Muscle layer of colon (tissue), 2 donors: Measurements from ENCODE around the gene GSKIP.

ENCODE experiments used
- H3K27ac ChIP-seq: one replicate; pipeline ENCODE4 v1.7.0; 2013; ENCODE audit warnings: low read depth, mild to moderate bottlenecking, low read length, moderate library complexity
- H3K27me3 ChIP-seq, 2 donors: one replicate each; pipeline ENCODE4 v1.7.0; 2013; ENCODE audit warnings: low read length in 2 of 2, mild to moderate bottlenecking in 2 of 2; ENCODE audit not compliant: insufficient read depth in 2 of 2, control insufficient read depth in 1 of 2
- H3K36me3 ChIP-seq: one replicate; pipeline ENCODE4 v1.7.0; 2013; ENCODE audit warnings: mild to moderate bottlenecking, low read length; ENCODE audit not compliant: insufficient read depth
- H3K4me1 ChIP-seq: one replicate; pipeline ENCODE4 v1.7.0; 2013; ENCODE audit warnings: mild to moderate bottlenecking, low read length; ENCODE audit not compliant: insufficient read depth
- H3K4me3 ChIP-seq, 2 donors: one replicate each; pipeline ENCODE4 v1.7.0; 2013; ENCODE audit warnings: low read length in 2 of 2, low read depth in 1 of 2, mild to moderate bottlenecking in 1 of 2, moderate library complexity in 1 of 2
- H3K9ac ChIP-seq: one replicate; pipeline ENCODE4 v1.7.0; 2013; ENCODE audit warnings: low read length
- H3K9me3 ChIP-seq: one replicate; pipeline ENCODE4 v1.7.0; 2013; ENCODE audit warnings: mild to moderate bottlenecking, low read length
- donor health status: abdominal sarcoma.
- donor health status: Adenocarcinoma of cecum.

GSKIP gene

DNA sequence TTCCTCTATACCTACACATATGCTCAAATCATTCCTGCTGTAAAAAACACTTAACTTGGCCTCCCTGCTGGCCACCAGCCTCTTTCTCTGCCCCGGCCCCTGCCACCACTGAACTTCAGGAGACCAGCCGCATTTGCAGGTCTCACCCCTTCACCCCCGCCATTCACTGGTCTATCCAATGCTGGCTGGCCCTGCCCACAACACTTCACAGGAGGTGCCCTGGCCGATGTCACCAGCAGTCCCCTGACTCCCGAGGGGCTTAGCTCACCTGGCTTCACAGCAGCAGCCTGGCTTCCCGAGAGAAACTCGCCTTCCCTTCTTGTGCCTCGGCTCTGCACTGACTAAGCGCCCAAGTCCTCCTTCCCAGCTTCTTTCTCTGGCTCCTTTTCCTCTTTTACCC, 36.1 kb downstream of the GSKIP start:
- Histone ChIP-seq H3K36me3 (no peaks in the 10 kb centered on the region), H3K9ac (no peak overlapping the region), H3K4me3 (no peak overlapping the region), H3K4me1 (no peaks in the 10 kb centered on the region), H3K27ac (no peak overlapping the region), H3K27me3 (no peaks in the 10 kb centered on the region), H3K9me3 (no peaks in the 10 kb centered on the region)

- H3K9me3 ChIP-seq: no peaks in the 10 kb centered on the region
- no peak overlapping the region for H3K9ac ChIP-seq
- H3K36me3 ChIP-seq: no peaks in the 10 kb centered on the region
- no peak overlapping the region for H3K27ac ChIP-seq
- no peaks in the 10 kb centered on the region for H3K27me3 ChIP-seq
- H3K4me1 ChIP-seq: no peaks in the 10 kb centered on the region
- H3K4me3 ChIP-seq: no peak overlapping the region
Measured at GRCh38 chr14:96400495-96400894, 37.2 kb downstream of the GSKIP start.

DNA sequence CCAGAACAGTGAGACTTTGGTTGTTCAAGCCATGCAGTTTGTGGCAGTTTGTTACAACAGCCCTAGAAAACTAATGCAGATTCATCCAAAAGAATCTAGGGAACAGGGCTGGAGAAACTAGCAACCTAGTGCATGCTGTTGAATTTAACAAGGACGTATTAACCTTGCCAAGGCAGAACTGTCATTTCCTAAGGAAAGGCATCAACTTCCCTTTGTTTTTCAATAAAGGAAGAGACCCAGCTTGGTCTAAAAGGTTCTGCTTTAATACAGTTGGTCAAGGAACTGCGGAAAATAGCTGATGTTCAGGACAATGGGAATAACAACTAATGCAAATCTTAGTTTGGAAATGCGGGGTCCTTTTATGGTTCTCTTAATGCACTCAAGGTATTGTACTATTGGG, 40.1 kb downstream of the GSKIP start:
- Histone ChIP-seq H3K27me3 (no peaks in the 10 kb centered on the region), H3K4me1 (no peaks in the 10 kb centered on the region), H3K27ac (no peak overlapping the region), H3K4me3 (no peak overlapping the region), H3K9me3 (no peaks in the 10 kb centered on the region), H3K9ac (no peak overlapping the region), H3K36me3 (no peaks in the 10 kb centered on the region)

DNA sequence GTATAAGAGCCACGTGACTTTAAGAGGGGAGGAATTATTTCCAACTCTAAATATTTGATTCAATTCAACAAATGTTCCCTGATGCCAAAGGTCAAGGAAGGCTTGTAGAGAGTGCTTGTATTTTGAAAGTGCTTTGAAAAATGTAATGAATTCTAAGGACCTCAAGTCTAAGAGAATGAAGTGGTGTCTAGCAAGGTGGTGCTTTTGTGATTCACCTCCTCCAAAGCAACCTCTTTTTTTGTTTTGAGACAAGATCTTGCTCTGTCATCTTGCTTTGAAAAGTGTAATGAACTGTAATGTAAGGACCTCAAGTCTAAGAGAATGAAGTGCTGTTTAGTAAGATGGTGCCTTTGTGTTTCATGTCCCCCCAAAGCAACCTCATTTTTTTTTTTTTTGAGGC, 42.4 kb downstream of the GSKIP start:
- H3K36me3 ChIP-seq: no peaks in the 10 kb centered on the region
- no peaks in the 10 kb centered on the region for H3K27me3 ChIP-seq
- no peak overlapping the region for H3K9ac ChIP-seq
- H3K4me1 ChIP-seq: no peaks in the 10 kb centered on the region
- no peak overlapping the region for H3K27ac ChIP-seq
- no peak overlapping the region for H3K4me3 ChIP-seq
- H3K9me3 ChIP-seq: no peaks in the 10 kb centered on the region

GRCh38 chr14:96407935-96408570, 44.7 kb downstream of the GSKIP start:
- Histone ChIP-seq H3K27ac (no peak overlapping the region), H3K4me1 (no peaks in the 10 kb centered on the region), H3K9me3 (no peaks in the 10 kb centered on the region), H3K4me3 (no peak overlapping the region), H3K36me3 (no peaks in the 10 kb centered on the region), H3K27me3 (no peaks in the 10 kb centered on the region), H3K9ac (no peak overlapping the region)

GRCh38 chr14:96408608-96409007, 45.3 kb downstream of the GSKIP start:
- Histone ChIP-seq H3K9ac (no peak overlapping the region), H3K36me3 (no peaks in the 10 kb centered on the region), H3K4me1 (no peaks in the 10 kb centered on the region)

DNA sequence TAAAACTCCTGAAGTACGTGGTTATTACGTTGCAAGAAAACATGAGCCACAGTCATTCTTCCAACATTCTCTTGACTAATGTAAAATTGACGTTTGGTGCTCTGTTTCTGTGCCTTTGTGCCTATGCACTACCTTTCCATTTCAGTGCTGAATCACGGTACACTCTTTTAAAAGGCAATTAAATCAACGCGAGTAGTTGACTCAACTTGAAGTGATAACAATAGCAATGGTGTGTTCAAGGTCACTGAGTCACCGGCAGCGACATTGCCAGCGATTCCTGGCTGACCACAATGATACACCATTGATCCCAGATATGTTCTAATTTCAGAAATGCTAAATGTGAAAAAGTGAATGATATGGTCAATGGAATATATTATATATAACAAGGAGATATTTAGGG, 46.4 kb downstream of the GSKIP start:
- H3K36me3 ChIP-seq: no peaks in the 10 kb centered on the region
- no peak overlapping the region for H3K27ac ChIP-seq
- H3K9ac ChIP-seq: no peak overlapping the region
- H3K4me1 ChIP-seq: no peaks in the 10 kb centered on the region
- no peaks in the 10 kb centered on the region for H3K9me3 ChIP-seq
- no peaks in the 10 kb centered on the region for H3K27me3 ChIP-seq
- no peak overlapping the region for H3K4me3 ChIP-seq

More at GRCh38 chr14:96408608-96409007, 45.3 kb downstream of the GSKIP start:
- H3K27me3 ChIP-seq: no peaks in the 10 kb centered on the region
- H3K9me3 ChIP-seq: no peaks in the 10 kb centered on the region
- H3K27ac ChIP-seq: no peak overlapping the region
- H3K4me3 ChIP-seq: no peak overlapping the region

GRCh38 chr14:96410119-96410518, 46.8 kb downstream of the GSKIP start:
- no peaks in the 10 kb centered on the region for H3K9me3 ChIP-seq
- H3K4me1 ChIP-seq: no peaks in the 10 kb centered on the region
- H3K9ac ChIP-seq: no peak overlapping the region
- H3K36me3 ChIP-seq: no peaks in the 10 kb centered on the region
- no peak overlapping the region for H3K4me3 ChIP-seq
- H3K27ac ChIP-seq: no peak overlapping the region
- no peaks in the 10 kb centered on the region for H3K27me3 ChIP-seq

DNA sequence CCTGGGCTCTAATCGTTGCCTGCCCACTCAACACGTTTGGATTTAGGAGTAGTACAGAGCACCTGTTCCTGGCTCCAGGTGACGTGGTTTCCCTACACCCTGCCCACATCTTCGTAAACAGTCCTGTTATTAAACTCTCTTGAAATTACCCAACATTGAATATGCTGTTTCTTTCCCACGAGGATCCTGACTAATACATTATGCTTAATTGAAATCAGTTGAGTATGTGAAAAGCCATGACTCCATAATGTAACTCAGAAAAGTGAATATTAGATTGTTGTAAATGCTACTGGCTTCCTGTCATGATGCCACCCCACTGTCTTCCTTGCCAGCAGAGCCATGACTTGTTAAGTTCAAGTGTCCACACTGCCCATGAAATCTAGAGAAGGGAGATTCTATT, 50.2 kb downstream of the GSKIP start:
- H3K4me3 ChIP-seq: no peak overlapping the region
- H3K27ac ChIP-seq: no peak overlapping the region
- no peak overlapping the region for H3K9ac ChIP-seq
- no peaks in the 10 kb centered on the region for H3K27me3 ChIP-seq
- H3K9me3 ChIP-seq: no peaks in the 10 kb centered on the region
- no peaks in the 10 kb centered on the region for H3K36me3 ChIP-seq
- H3K4me1 ChIP-seq: no peaks in the 10 kb centered on the region

DNA sequence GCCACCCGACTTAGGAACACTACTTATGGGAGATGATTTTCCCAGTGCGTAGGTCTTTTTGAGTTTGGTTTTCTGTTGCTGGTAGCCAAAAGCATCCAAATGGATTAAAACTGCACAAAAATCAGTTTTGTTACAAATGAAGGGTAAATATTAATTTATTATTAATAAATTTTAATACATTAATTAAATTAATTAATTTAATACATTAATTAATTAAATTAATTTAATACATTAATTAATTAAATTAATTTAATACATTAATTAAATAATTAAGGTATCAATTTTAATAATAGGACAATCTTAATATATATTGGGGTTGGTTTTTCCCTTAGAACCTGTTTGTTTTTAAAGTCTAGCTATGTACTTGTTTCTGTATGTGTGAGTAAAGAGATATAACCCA, 52.2 kb downstream of the GSKIP start:
- H3K27me3 ChIP-seq: no peaks in the 10 kb centered on the region

DNA sequence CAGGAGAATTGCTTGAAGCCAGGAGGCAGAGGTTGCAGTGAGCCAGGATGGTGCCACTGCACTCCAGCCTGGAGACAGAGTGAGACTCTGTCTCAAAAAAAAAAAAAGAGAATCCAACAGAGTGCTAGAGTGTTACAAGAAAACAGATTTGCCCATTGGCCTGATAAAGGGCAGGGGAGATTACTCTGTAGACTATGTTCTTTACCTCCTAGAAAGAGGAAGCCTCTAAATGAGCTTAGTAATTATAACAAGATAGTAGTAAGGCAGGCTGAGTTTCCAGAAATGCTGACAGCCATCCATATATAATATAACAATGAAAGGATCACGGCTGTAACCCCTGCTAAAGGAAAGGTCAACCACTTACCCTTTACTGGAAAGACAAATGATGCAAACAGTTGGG, 53.0 kb downstream of the GSKIP start:
- Histone ChIP-seq H3K27ac (no peak overlapping the region), H3K36me3 (no peaks in the 10 kb centered on the region), H3K9ac (no peak overlapping the region), H3K4me1 (no peaks in the 10 kb centered on the region), H3K27me3 (no peaks in the 10 kb centered on the region), H3K9me3 (no peaks in the 10 kb centered on the region), H3K4me3 (no peak overlapping the region)

More for the DNA sequence above, 52.2 kb downstream of the GSKIP start:
- Histone ChIP-seq H3K27ac (no peak overlapping the region), H3K9ac (no peak overlapping the region), H3K4me1 (no peaks in the 10 kb centered on the region), H3K36me3 (no peaks in the 10 kb centered on the region), H3K4me3 (no peak overlapping the region), H3K9me3 (no peaks in the 10 kb centered on the region)

GRCh38 chr14:96417254-96417653, 53.9 kb downstream of the GSKIP start:
- Histone ChIP-seq H3K27me3 (no peaks in the 10 kb centered on the region), H3K4me1 (no peaks in the 10 kb centered on the region), H3K4me3 (no peak overlapping the region), H3K27ac (no peak overlapping the region), H3K9me3 (no peaks in the 10 kb centered on the region), H3K9ac (no peak overlapping the region), H3K36me3 (no peaks in the 10 kb centered on the region)
